ENCODE measurements around the gene AJAP1. TPM values are rescaled to one million over a fixed set of nuclear protein-coding genes. Genes with fewer than 3 reads are reported as not detected.

The AJAP1 gene
- total RNA-seq, 3 donors from 2014 or later = 0.09 to 1.1 (median 0.17) TPM

DNA sequence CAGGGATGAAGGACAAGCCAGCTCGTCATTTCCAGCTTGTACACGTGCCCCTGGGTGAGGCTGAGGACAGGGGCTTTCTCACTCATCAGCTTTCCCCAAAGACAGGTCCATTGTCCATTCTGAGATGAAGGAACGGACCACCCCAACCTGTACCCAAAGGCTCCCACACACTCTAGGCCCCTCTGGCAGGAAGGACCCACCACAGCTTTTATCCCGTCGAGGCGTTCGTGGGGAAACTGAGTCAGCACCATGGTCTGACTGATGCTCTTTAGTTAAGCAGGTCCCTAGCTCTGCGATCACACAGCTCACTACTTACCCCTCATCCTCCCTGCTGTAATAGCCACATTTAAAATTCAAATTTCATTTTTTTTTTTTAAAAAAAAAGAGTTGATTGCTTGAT, 117.3 kb downstream of the AJAP1 start:
- no peak for ATAC-seq
- intact Hi-C loops (cut with DNase I, micrococcal nuclease) = no loop called here

DNA sequence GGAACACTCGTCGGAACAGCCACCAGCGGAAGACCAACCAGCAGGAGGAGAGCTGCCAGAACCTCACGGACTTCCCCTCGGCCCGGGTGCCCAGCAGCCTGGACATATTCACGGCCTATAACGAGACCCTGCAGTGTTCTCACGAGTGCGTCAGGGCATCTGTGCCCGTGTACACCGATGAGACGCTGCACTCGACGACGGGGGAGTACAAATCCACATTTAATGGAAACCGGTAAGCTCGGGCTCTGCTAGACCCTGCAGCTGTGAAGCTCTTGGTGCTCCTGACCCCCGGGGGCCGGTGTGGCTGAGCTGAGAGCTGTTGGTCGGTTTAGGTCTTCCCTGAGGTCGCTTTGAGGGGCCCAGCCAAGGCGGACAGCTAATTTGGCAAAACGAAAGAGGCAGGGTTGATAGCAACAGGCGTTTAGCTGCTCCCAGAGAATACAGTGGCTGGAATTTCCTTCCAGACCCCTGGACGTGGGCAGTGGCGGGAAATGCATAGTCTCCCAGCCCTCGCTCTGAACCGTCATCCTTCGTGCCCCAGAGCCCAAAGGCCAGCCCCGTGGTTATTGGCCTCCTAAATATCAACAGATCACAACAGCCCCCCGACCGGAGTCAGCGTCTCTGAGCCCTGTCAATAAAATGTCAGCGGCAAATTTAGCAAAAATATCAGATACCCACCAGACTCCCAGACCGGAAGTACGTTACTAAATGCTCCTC, 118.0 kb downstream of the AJAP1 start:
- Histone ChIP-seq H3K9me3 (no peaks in the 10 kb centered on the region), H3K4me3 (no peak overlapping the region), H3K36me3 (ENCODE audit: low read depth) (no peaks in the 10 kb centered on the region), H3K4me1 (ENCODE audit: low read depth) (no peaks in the 10 kb centered on the region)
- intact Hi-C loops (cut with DNase I, micrococcal nuclease) = no loop called here
- no peak for DNase-seq
- TF ChIP-seq, protein P1, sequence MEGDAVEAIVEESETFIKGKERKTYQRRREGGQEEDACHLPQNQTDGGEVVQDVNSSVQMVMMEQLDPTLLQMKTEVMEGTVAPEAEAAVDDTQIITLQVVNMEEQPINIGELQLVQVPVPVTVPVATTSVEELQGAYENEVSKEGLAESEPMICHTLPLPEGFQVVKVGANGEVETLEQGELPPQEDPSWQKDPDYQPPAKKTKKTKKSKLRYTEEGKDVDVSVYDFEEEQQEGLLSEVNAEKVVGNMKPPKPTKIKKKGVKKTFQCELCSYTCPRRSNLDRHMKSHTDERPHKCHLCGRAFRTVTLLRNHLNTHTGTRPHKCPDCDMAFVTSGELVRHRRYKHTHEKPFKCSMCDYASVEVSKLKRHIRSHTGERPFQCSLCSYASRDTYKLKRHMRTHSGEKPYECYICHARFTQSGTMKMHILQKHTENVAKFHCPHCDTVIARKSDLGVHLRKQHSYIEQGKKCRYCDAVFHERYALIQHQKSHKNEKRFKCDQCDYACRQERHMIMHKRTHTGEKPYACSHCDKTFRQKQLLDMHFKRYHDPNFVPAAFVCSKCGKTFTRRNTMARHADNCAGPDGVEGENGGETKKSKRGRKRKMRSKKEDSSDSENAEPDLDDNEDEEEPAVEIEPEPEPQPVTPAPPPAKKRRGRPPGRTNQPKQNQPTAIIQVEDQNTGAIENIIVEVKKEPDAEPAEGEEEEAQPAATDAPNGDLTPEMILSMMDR (IDR thresholded peaks at IDR 0.05) = no peak
- no peak for ATAC-seq

More for the DNA sequence above, 117.3 kb downstream of the AJAP1 start:
- TF ChIP-seq, protein P1 (IDR thresholded peaks at IDR 0.05) = no peak
- Histone ChIP-seq H3K36me3 (ENCODE audit: low read depth) (no peaks in the 10 kb centered on the region), H3K4me3 (no peak overlapping the region), H3K9me3 (no peaks in the 10 kb centered on the region), H3K4me1 (ENCODE audit: low read depth) (no peaks in the 10 kb centered on the region)
- DNase-seq = no peak

DNA sequence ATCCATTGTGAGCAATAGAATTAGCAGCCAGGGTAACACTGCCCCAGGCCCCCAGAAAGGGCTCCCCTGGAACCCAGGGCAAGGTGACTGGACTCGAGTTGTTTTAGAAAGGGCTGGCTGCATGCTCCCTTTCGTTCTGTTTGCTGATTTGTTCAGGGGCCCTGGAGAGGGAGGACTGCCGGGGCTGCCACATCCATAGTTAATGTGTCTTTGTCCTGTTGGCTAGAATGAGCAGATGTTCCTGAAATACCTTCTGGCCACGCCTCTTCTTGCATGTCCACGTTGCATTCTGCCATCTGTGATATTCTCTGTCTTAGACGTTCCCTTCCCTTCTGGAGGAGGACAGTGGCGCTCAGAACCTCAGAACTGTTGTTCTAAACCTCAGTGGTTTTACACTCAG, 118.8 kb downstream of the AJAP1 start:
- TF ChIP-seq, protein P1 (IDR thresholded peaks at IDR 0.05) = no peak

DNA sequence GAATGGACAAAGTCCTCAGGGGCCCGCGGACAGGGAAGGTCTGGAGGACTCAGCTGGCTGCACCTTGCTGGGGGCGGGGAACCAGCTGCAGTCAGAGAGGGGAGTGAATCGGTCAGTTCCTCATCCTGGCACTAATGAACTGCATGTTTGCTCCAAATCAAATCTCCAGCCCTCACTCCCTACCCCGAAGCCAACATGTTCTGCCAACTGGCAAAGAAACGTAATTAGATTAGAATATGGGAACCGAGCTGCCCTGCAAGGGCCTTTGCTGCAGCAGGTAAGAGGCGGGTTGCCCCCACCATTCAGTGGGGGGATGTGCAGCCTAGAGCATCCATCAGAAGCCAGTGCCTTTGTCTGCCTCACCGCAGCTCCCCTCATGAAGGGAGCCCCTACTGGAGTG, 121.1 kb downstream of the AJAP1 start:
- no peak overlapping the region for H3K4me3 ChIP-seq
- no peak for DNase-seq
- intact Hi-C loops (cut with DNase I, micrococcal nuclease) = no loop called here
- no peak for ATAC-seq
- TF ChIP-seq, protein P1 (IDR thresholded peaks at IDR 0.05) = no peak
- no peaks in the 10 kb centered on the region for H3K4me1 ChIP-seq (ENCODE audit: low read depth)
- H3K36me3 ChIP-seq (ENCODE audit: low read depth) = no peaks in the 10 kb centered on the region
- H3K9me3 ChIP-seq = no peaks in the 10 kb centered on the region

More for the DNA sequence above, 118.8 kb downstream of the AJAP1 start:
- H3K4me3 ChIP-seq = no peak overlapping the region
- DNase-seq (no peak), ATAC-seq (no peak)
- H3K4me1 ChIP-seq (ENCODE audit: low read depth) = no peaks in the 10 kb centered on the region
- no peaks in the 10 kb centered on the region for H3K9me3 ChIP-seq
- intact Hi-C loops (cut with DNase I, micrococcal nuclease) = no loop called here
- no peaks in the 10 kb centered on the region for H3K36me3 ChIP-seq (ENCODE audit: low read depth)

DNA sequence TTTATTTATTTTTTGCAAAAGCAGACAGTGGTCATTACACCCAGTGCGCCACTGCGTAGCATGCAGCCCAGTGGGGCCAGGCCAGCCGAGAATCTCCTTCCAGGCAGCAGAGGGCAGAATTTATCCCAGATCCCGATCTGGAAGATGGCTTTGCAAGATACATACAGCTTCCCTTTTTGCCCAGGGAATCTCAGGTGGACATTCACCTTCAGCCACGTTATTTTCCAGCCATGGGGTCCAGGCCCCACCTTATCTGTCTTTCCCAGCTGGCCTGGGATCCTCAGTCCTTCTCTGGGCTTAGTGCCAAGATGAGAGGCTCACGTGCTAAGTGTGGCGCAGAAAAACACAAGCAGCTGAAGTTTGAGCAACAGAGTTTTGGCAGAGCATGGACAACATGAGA, 123.6 kb downstream of the AJAP1 start:
- TF ChIP-seq, protein P1 (IDR thresholded peaks at IDR 0.05) = no peak
- Histone ChIP-seq H3K9me3 (no peaks in the 10 kb centered on the region), H3K36me3 (ENCODE audit: low read depth) (no peaks in the 10 kb centered on the region), H3K4me1 (ENCODE audit: low read depth) (no peaks in the 10 kb centered on the region), H3K4me3 (no peak overlapping the region)
- DNase-seq (peak in 1 of 3 donors; percentile 5), ATAC-seq (no peak)
- intact Hi-C loops (cut with DNase I, micrococcal nuclease) = no loop called here
